K562 treated with DMSO at 1 percent for 48 hours (cell line): ENCODE results near the gene ZBTB44. TPM values are rescaled to one million over a fixed set of nuclear protein-coding genes. Genes with fewer than 3 reads are reported as not detected.

Experiments used
- total RNA-seq: library from RNA; unstranded; fragments of 300-600 nt; gene quantifications from 2 replicates; pipeline ENCODE4 v1.2.3, GENCODE V29; 2022; ENCODE audit warnings: low replicate concordance; ENCODE audit errors: extremely low read depth

The ZBTB44 gene, protein sequence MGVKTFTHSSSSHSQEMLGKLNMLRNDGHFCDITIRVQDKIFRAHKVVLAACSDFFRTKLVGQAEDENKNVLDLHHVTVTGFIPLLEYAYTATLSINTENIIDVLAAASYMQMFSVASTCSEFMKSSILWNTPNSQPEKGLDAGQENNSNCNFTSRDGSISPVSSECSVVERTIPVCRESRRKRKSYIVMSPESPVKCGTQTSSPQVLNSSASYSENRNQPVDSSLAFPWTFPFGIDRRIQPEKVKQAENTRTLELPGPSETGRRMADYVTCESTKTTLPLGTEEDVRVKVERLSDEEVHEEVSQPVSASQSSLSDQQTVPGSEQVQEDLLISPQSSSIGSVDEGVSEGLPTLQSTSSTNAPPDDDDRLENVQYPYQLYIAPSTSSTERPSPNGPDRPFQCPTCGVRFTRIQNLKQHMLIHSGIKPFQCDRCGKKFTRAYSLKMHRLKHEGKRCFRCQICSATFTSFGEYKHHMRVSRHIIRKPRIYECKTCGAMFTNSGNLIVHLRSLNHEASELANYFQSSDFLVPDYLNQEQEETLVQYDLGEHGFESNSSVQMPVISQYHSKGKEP
- total RNA-seq: not detected in 2 replicates

DNA sequence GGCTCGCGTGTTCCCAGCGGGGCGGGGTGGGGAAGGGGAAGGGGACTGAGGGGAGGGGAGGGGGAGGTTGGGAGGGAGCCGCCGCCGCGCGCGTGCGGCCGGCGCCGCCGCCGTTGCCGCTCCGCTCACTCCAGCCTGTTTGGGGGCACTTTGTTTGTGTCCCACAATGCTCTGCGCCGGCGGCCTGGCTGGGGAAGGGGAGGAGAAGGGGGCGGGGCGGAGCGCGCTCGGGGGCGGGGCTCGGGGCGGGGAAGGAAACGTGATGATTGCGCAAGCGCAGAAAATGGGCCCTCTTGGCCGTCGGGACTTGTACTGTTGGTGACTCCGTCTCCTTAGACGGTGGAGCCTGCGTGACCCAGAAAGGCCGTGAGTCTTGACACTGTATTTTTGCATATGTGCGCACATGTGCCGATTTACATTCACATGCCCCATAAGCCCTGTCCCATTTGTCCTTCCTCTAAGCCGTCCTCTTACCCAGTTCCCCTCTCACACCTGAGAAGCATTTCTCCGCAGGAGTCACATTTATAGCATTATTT is at the start of gene ZBTB44:
TSS of gene ZBTB44 (minus strand) at position 168 of the 536 bp plus-strand sequence. CDS start 53,044 bp downstream, outside the sequence.

Other genes starting within 250 kb of the ZBTB44 start
- gene APLP2, start 245.0 kb downstream of the ZBTB44 start, total RNA-seq: not detected in 2 replicates
- not detected in 2 replicates for gene ST14, start 155.1 kb downstream of the ZBTB44 start, total RNA-seq
- not detected in 2 replicates for gene ADAMTS8, start 113.7 kb upstream of the ZBTB44 start, total RNA-seq
- not detected in 2 replicates for gene ADAMTS15, start 133.7 kb upstream of the ZBTB44 start, total RNA-seq